GM18867 (cell line): ENCODE data around the gene P4HA2.
A peak's percentile ranks its signal among the peaks of the same experiment; 100 is the strongest.
"Not testable (repeated sequence)": the region's sequence is repeated elsewhere in the genome, so short reads cannot be mapped to it uniquely, and the experiment has no call there.

Experiments
- ATAC-seq: cut with Tn5 transposase; IDR thresholded peaks from one replicate; pipeline ENCODE4 v1.9.1; 2021; ENCODE audit warnings: mild to moderate bottlenecking, moderate library complexity; ENCODE audit not compliant: unreplicated experiment

P4HA2 gene

GRCh38 chr5:132203916-132204315, 23.7 kb downstream of the P4HA2 start:
- no peak for ATAC-seq

- ATAC-seq = no peak
These were observed 24.2 kb downstream of the P4HA2 start for GRCh38 chr5:132203464-132203818.

GRCh38 chr5:132202711-132203463, 24.8 kb downstream of the P4HA2 start:
- ATAC-seq = no peak

GRCh38 chr5:132199116-132199680, 28.5 kb downstream of the P4HA2 start:
- no peak for ATAC-seq

GRCh38 chr5:132198571-132198970, 29.1 kb downstream of the P4HA2 start:
- ATAC-seq = no peak

- ATAC-seq = no peak
These were observed 31.9 kb downstream of the P4HA2 start for GRCh38 chr5:132195727-132196126.

- no peak for ATAC-seq
These were observed 34.4 kb downstream of the P4HA2 start for GRCh38 chr5:132193165-132193694.

- peak; percentile 88 for ATAC-seq
These were observed 37.4 kb downstream of the P4HA2 start for GRCh38 chr5:132190161-132190817.

- ATAC-seq = no peak
These were observed 43.1 kb downstream of the P4HA2 start for GRCh38 chr5:132184588-132184987.

- ATAC-seq = no peak
These were observed 43.9 kb downstream of the P4HA2 start for GRCh38 chr5:132183723-132184122.

GRCh38 chr5:132182359-132183040, 45.2 kb downstream of the P4HA2 start:
- ATAC-seq = no peak

GRCh38 chr5:132181011-132181629, 46.5 kb downstream of the P4HA2 start:
- ATAC-seq = no peak

GRCh38 chr5:132180134-132180745, 47.4 kb downstream of the P4HA2 start:
- no peak for ATAC-seq

GRCh38 chr5:132179405-132179804, 48.2 kb downstream of the P4HA2 start:
- no peak for ATAC-seq

- ATAC-seq = no peak
These were observed 49.9 kb downstream of the P4HA2 start for GRCh38 chr5:132177691-132178149.

- no peak for ATAC-seq
These were observed 50.7 kb downstream of the P4HA2 start for GRCh38 chr5:132176987-132177386.

GRCh38 chr5:132176521-132176945, 51.1 kb downstream of the P4HA2 start:
- no peak for ATAC-seq

GRCh38 chr5:132162945-132163344, 64.7 kb downstream of the P4HA2 start:
- no peak for ATAC-seq

- ATAC-seq = not testable (repeated sequence)
These were observed 65.9 kb downstream of the P4HA2 start for GRCh38 chr5:132161574-132162326.

GRCh38 chr5:132156413-132156812, 71.2 kb downstream of the P4HA2 start:
- ATAC-seq = no peak
